Placental pericyte (primary cell): ENCODE results near the gene ZSWIM9. TPM values are rescaled to one million over a fixed set of nuclear protein-coding genes. Genes with fewer than 3 reads are reported as not detected.

ENCODE experiments used
- total RNA-seq: library from RNA; depleted of rRNA; stranded (reverse); fragments of >200 nt; gene quantifications from 2 replicates; pipeline ENCODE4 v1.2.3, GENCODE V29; 2012

ZSWIM9 gene
- total RNA-seq = 2.0 and 3.0 TPM in 2 replicates

GRCh38 chr19:48169939-48170803 is at the start of gene ZSWIM9, which contains the start of gene LIG1:
ZSWIM9 (plus strand) TSS chr19:48170680; CDS start chr19:48171803, 1,123 bp downstream.
LIG1 (minus strand) TSS chr19:48170344; CDS start chr19:48165566, 4,778 bp downstream.

Other genes with a start within 250 kb of the ZSWIM9 start
- gene BSPH1, start 178.5 kb upstream of the ZSWIM9 start, total RNA-seq = not detected in 2 replicates
- gene ELSPBP1, start 176.0 kb upstream of the ZSWIM9 start, total RNA-seq = not detected in 2 replicates
- not detected in 2 replicates for gene CABP5, start 126.6 kb upstream of the ZSWIM9 start, total RNA-seq
- 6.7 and 45.3 TPM in 2 replicates for gene PLA2G4C, start 59.9 kb upstream of the ZSWIM9 start, total RNA-seq
- gene LIG1, start 336 bp upstream of the ZSWIM9 start, total RNA-seq = 8.3 and 47.2 TPM in 2 replicates
- 13.1 and 32.8 TPM in 2 replicates for gene CARD8, start 85.2 kb downstream of the ZSWIM9 start, total RNA-seq
- gene ZNF114, start 99.4 kb downstream of the ZSWIM9 start, total RNA-seq = 0.29 and 0.66 TPM in 2 replicates
- 139 and 150 TPM in 2 replicates for gene EMP3, start 154.9 kb downstream of the ZSWIM9 start, total RNA-seq
- gene TMEM143, start 193.3 kb downstream of the ZSWIM9 start, total RNA-seq = 3.3 and 5.0 TPM in 2 replicates
- gene SYNGR4, start 193.7 kb downstream of the ZSWIM9 start, total RNA-seq = not detected in 2 replicates
- gene KDELR1, start 220.9 kb downstream of the ZSWIM9 start, total RNA-seq = 128 and 129 TPM in 2 replicates
- gene GRIN2D, start 223.0 kb downstream of the ZSWIM9 start, total RNA-seq = 5.0 and 7.2 TPM in 2 replicates